Mucosa of rectum (tissue), 2 donors: ENCODE results near the gene ABCD4.
A peak's percentile ranks its signal among the peaks of the same experiment; 100 is the strongest.

ENCODE experiments used
- H3K27ac ChIP-seq, 2 donors: one replicate each; pipeline ENCODE4 v1.7.0; 2013; ENCODE audit warnings: inconsistent platforms in 2 of 2, low read depth in 2 of 2, low read length in 2 of 2
- H3K27me3 ChIP-seq, 2 donors: one replicate each; pipeline ENCODE4 v1.7.0; 2013; ENCODE audit warnings: low read length in 2 of 2; ENCODE audit not compliant: control insufficient read depth in 2 of 2, insufficient read depth in 2 of 2
- H3K36me3 ChIP-seq, 2 donors: one replicate each; pipeline ENCODE4 v1.7.0; 2013; ENCODE audit warnings: low read length in 2 of 2; ENCODE audit not compliant: control insufficient read depth in 2 of 2, insufficient read depth in 2 of 2
- H3K4me1 ChIP-seq, 2 donors: one replicate each; pipeline ENCODE4 v1.7.0; 2013; ENCODE audit warnings: low read length in 2 of 2, mild to moderate bottlenecking in 1 of 2; ENCODE audit not compliant: control insufficient read depth in 2 of 2, insufficient read depth in 2 of 2
- H3K4me3 ChIP-seq, 2 donors: one replicate each; pipeline ENCODE4 v1.7.0; 2013; ENCODE audit warnings: low read length in 2 of 2
- H3K9ac ChIP-seq, 2 donors: one replicate each; pipeline ENCODE4 v1.7.0; 2013; ENCODE audit warnings: low read length in 2 of 2, low read depth in 1 of 2, mild to moderate bottlenecking in 1 of 2
- H3K9me3 ChIP-seq, 2 donors: one replicate each; pipeline ENCODE4 v1.7.0; 2013; ENCODE audit warnings: low read length in 2 of 2; ENCODE audit not compliant: control insufficient read depth in 2 of 2
- donor health status: healthy.
- donor health status: Normal muscosa, but diverticular disease.

The ABCD4 gene

DNA sequence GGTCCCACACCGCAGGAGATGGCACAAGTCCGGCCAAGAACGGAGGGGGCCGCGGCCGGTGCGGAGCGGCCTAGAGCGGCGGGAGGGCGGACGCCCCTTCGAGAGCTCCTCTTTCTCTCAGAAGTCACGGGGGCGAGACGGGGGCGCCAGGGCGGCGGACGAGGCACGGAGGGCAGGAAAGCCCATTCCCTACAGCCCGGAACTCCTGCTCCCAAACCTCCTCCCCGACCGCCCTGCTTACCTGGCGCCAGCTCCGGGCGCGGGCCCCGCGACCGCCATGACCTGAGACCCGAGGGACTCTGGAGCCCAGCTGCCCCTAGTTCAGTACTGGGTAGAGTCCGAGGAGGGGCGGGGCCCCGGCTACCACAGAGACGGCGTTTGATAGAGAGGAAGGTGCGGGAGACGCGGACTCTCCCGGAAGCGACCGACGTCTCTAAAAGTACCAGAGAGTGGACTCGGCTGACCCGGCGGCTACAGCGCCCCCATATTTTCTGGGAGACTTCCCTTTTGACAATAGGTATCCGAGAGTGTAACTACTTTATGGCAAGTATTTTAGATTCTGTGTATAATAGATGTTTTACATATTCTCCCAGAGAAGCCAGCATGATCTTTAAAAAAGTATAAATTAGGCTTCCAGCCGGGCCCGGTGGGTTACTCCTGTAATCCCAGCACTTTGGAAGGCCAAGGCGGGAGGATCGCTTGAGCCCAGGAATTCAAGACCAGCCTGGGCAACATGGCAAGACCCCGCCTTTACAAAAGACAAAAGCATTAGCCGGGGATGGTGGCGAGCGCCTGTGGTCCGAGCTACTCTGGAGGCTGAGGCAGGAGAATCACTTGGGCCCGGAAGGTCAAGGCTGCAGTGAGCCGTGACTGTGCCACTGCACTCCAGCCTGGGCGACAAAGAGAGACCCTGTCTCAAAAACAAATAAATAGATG is at the start of gene ABCD4:
Gene ABCD4 (minus strand): TSS at position 301 of the 936 bp plus-strand sequence. CDS start 22 bp downstream, at position 279.
- Histone ChIP-seq H3K9me3 (no peaks in the 10 kb centered on the region), H3K36me3 (peaks cover 6 to 18% of the 10 kb centered on the region in 2 donors), H3K27me3 (no peaks in the 10 kb centered on the region), H3K4me3 (peak within 1 kb of the TSS; percentile 92 to 94), H3K27ac (peak within 1 kb of the TSS; percentile 65 to 80), H3K4me1 (peaks cover 4 to 8% of the 10 kb centered on the region in 2 donors), H3K9ac (peak within 1 kb of the TSS; percentile 81 to 83)

DNA sequence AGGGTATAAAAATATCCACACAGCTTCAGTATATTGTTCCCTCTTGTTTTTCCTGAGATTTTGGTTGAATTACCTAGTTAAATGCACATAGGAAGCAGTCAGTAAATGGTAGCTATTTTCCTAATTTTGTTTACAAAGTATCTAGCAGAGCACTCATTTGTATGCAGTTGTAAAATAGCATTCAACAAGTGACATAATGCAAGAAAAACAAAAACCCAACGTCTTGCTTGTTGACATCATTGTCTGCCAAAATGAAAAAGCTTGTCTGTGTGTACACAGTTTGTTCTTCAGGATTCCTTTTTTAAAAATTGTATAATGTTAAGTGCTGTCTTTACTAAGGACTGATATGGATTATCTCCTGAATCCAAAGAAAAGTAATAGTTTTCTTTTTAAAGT is 48.2 kb upstream of the ABCD4 start:
- no peak overlapping the region for H3K27ac ChIP-seq
- no peaks in the 10 kb centered on the region for H3K9me3 ChIP-seq
- peaks cover 0 to 3% of the 10 kb centered on the region in 2 donors for H3K27me3 ChIP-seq
- H3K4me3 ChIP-seq, result no peak overlapping the region
- H3K9ac ChIP-seq, result no peak overlapping the region
- H3K36me3 ChIP-seq, result no peaks in the 10 kb centered on the region
- H3K4me1 ChIP-seq, result peaks cover 0 to 9% of the 10 kb centered on the region in 2 donors

DNA sequence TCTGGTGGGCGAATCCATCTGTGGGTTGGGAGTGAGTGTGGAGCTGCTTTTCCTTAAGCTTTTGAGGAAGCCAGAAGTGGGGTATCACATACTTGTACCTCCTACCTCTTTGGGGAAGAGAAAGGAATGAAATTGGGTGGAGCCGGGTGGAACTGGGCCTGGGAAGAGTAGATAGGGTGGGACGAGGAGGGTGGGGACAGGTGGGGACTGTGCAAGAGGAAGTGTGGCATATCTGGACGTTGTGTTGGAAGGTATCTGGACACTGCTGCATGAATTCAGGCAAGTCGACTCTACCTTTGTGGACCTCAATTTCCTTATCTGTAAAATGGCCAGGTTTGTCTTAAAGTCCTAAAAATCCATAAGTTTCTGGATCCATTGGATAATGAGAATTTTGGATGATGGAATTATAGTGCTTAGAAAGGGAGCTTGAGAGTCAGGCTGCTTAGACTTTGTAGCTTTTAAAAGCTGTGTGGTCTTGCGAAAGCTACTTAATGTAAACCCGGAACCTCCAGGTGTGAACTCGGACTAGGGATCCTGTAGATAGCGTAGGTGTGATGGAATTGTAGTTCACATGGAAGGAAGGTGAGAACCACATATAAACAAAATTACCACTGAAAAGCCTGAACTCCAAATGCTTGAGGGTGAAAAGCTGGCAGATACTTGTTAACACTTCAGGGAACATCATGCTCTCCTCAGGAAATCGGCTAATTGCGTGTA is 47.6 kb upstream of the ABCD4 start:
- peaks cover 0 to 9% of the 10 kb centered on the region in 2 donors for H3K4me1 ChIP-seq
- no peaks in the 10 kb centered on the region for H3K36me3 ChIP-seq
- H3K9me3 ChIP-seq, result no peaks in the 10 kb centered on the region
- no peak overlapping the region for H3K27ac ChIP-seq
- no peak overlapping the region for H3K4me3 ChIP-seq
- peaks cover 0 to 3% of the 10 kb centered on the region in 2 donors for H3K27me3 ChIP-seq
- no peak overlapping the region for H3K9ac ChIP-seq

DNA sequence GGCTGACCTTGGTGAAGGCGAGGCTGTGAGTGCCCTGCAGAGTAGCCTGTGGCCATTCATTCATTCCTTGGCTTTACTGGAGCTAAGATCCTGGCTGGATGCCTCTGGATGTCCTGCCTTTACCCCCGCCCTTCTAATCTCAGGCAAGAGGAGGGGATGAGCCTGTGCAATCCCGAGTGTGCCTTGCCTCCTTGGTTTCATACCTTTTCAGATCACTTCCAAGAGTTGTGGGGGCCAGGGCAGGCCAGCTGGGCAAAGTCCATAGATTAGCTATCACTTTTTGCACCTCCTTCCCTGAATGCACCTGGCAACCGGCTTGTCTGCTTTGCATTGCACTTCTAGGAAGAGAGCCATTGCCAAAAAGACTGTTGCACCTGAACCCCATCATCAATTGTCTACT is 47.0 kb upstream of the ABCD4 start:
- H3K4me3 ChIP-seq, result no peak overlapping the region
- H3K36me3 ChIP-seq, result no peaks in the 10 kb centered on the region
- H3K4me1 ChIP-seq, result peaks cover 0 to 9% of the 10 kb centered on the region in 2 donors
- peaks cover 0 to 3% of the 10 kb centered on the region in 2 donors for H3K27me3 ChIP-seq
- H3K27ac ChIP-seq, result no peak overlapping the region
- H3K9ac ChIP-seq, result no peak overlapping the region
- H3K9me3 ChIP-seq, result no peaks in the 10 kb centered on the region

DNA sequence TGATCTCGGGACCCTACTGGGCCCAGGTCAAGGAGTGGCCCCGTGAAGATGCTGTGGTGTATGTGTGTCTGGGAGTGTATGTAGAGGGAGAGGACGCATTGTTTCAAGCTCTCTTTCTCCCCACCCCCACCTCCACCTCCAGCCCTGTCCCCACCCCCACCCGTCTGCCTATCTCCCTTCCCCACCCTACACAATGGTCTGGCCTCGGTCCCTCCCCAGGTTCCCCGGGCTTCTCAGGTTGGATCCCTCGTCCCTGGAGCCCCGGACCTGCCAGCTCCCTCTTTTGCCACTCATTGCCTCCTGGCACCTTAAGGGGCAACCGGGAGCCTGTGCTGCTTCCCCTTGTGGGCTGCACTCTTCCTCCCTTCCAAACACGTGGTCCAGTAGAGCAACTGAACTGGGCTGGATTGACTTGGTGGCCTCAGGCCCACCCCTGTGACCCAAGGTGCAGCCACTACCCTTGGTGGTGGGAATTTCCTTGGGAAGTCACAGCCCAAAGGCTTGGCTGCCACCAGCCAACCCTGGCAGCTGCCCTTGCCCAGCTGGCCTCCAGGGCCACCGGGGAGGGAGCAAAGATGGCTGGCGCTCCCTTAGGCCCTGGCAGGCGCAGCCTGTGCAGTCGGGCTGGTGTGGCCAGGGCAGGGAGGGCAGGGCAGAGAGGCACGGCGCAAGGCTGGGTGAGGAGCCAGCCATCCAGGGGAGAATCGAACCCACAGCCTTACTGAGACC is 46.2 kb upstream of the ABCD4 start:
- H3K27me3 ChIP-seq, result peaks cover 0 to 3% of the 10 kb centered on the region in 2 donors
- no peak overlapping the region for H3K9ac ChIP-seq
- no peak overlapping the region for H3K27ac ChIP-seq
- peaks cover 0 to 9% of the 10 kb centered on the region in 2 donors for H3K4me1 ChIP-seq
- H3K4me3 ChIP-seq, result no peak overlapping the region
- no peaks in the 10 kb centered on the region for H3K36me3 ChIP-seq
- no peaks in the 10 kb centered on the region for H3K9me3 ChIP-seq

DNA sequence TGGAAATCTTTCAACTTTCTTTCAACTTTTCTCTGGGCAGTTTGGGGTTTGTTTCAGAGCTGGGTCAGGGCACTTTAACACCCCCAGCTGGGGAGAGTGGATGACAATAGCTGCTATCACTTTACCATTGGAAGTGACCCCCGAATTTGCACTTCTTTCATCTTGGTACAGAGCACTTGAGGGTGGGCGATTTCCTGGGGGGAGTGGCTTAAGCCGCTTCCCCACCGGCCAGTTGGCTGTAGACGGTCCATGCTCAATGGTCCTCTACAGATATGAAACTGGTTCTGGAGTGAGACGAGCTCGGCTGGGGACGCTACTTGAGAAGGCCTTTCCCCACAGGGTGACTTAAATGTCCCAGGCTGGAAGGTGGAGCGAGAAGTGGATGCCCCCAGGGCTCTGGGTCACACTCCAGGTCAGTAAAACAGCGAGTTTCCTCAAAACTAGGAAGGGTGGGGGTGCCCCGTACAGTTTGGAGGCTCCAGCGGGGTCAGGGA is 45.6 kb upstream of the ABCD4 start, which contains the start of gene VRTN:
Gene VRTN (plus strand): TSS at position 231 of the 494 bp plus-strand sequence. CDS start 8,313 bp downstream, outside the sequence.
- H3K9ac ChIP-seq, result no peak within 1 kb of the TSS
- peaks cover 0 to 3% of the 10 kb centered on the region in 2 donors for H3K27me3 ChIP-seq
- H3K9me3 ChIP-seq, result no peaks in the 10 kb centered on the region

DNA sequence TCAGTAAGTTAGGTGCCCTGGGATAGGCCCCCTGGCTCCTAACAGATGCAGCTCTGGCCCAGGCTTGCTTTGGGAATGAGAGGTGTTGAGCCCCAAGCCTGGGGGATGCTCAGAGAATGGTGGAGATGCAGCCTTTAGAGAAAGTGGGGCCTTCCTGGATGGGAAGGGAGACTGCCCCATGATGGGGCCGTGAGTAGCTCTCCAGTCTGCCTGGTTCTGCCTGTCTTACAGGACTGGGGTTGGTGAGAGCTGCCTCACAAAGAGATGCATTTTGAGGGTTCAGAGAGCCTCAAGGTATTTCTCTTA is 45.0 kb upstream of the ABCD4 start:
- Histone ChIP-seq H3K27me3 (peaks cover 0 to 3% of the 10 kb centered on the region in 2 donors), H3K9ac (no peak overlapping the region), H3K4me3 (no peak overlapping the region), H3K4me1 (peaks cover 0 to 9% of the 10 kb centered on the region in 2 donors), H3K36me3 (no peaks in the 10 kb centered on the region), H3K9me3 (no peaks in the 10 kb centered on the region), H3K27ac (no peak overlapping the region)

More for the DNA sequence above, 45.6 kb upstream of the ABCD4 start, which contains the start of gene VRTN:
- no peak within 1 kb of the TSS for H3K4me3 ChIP-seq
- peaks cover 0 to 9% of the 10 kb centered on the region in 2 donors for H3K4me1 ChIP-seq
- no peak within 1 kb of the TSS for H3K27ac ChIP-seq
- no peaks in the 10 kb centered on the region for H3K36me3 ChIP-seq

DNA sequence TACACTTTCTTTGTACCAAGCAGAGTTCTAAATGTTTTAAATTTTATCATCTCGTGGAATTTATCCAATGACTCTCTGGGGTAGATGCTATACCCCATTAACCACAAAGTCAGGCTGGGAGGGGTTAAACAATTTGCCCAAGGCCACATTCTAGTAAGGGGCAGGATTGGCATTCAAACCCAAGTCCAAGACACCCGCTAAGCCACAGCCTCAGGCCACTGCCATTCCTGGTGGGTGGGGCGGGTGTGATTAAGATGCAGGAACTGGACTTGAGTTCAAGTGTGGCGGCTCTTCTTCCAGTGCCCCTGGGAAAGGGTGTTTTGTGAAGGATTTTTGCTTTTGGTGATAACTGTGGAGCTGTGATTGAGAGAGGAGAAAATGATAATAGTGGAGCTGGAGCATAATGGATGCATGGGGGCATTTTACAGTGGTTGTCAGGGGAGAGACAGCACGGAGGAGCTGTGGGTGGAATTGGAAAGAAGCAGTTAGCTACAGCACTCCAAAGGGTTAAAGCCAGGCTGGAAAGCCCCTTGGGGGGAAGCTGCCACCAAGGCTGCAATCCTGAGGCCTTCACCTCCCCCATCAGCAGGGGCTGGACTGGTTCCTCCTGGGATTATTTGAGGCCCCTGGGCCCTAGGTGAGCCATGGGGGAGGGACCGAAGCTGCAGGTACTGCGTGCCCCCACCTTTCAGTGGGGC is 44.5 kb upstream of the ABCD4 start:
- no peaks in the 10 kb centered on the region for H3K36me3 ChIP-seq

DNA sequence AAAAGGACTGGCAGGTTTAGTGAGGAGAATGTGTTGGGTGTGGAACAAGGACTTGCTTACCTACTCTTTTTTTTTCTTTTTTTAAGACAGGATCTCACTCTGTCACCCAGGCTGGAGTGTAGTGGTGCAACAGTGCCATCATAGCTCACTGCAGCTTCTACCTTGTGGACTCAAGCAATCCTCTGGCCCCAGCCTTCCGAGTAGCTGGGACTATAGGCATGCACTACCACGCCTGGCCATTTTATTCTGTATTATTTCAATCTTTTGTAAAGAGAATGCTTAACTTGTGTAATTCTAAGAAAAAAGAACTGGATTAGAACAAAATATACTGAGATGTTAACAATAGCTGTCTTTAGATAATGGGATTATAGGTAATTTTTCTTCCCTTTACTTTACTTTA is 43.6 kb upstream of the ABCD4 start:
- no peak overlapping the region for H3K4me3 ChIP-seq
- no peaks in the 10 kb centered on the region for H3K9me3 ChIP-seq
- H3K4me1 ChIP-seq, result peaks cover 0 to 9% of the 10 kb centered on the region in 2 donors
- H3K36me3 ChIP-seq, result no peaks in the 10 kb centered on the region
- no peak overlapping the region for H3K9ac ChIP-seq
- no peak overlapping the region for H3K27ac ChIP-seq
- H3K27me3 ChIP-seq, result peaks cover 0 to 3% of the 10 kb centered on the region in 2 donors

More for the DNA sequence above, 44.5 kb upstream of the ABCD4 start:
- Histone ChIP-seq H3K9me3 (no peaks in the 10 kb centered on the region), H3K4me1 (peaks cover 0 to 9% of the 10 kb centered on the region in 2 donors), H3K9ac (no peak overlapping the region), H3K27me3 (peaks cover 0 to 3% of the 10 kb centered on the region in 2 donors), H3K4me3 (no peak overlapping the region), H3K27ac (no peak overlapping the region)
